Omental fat pad (tissue), 4 donors: ENCODE measurements around the gene ZNF362. TPM values are rescaled to one million over a fixed set of nuclear protein-coding genes. Genes with fewer than 3 reads are reported as not detected.

ENCODE experiments used
- ATAC-seq: fragments of 150-250 bp; one replicate; pipeline ENCODE4 v1.9.1; 2016; ENCODE audit warnings: mild to moderate bottlenecking, moderate library complexity; ENCODE audit not compliant: low FRiP score
- DNase-seq: peaks from one replicate; pipeline ENCODE4 v3.0.0-alpha.2; 2019; ENCODE audit warnings: low spot score
- CTCF ChIP-seq, 3 donors: fragments of 450-650 bp; IDR thresholded peaks; one replicate each; pipeline ENCODE4 v1.5.1; 2016 to 2017; ENCODE audit warnings: antibody characterized with exemption in 3 of 3, mild to moderate bottlenecking in 3 of 3, moderate library complexity in 2 of 3
- total RNA-seq, 4 donors: library from RNA; depleted of rRNA; stranded (reverse); fragments of >200 nt; gene quantifications; one replicate each; pipeline ENCODE4 v1.1.0, GENCODE V29; 2016

ZNF362 gene
- total RNA-seq, 4 donors from 2014 or later = 10.4 to 13.9 (median 11.2) TPM

- ATAC-seq (no peak), DNase-seq (no peak)
- TF ChIP-seq CTCF (IDR thresholded peaks at IDR 0.05) = no peak
These were observed 11.3 kb downstream of the ZNF362 start for GRCh38 chr1:33267468-33268205.

GRCh38 chr1:33268457-33268856, 12.2 kb downstream of the ZNF362 start:
- DNase-seq (no peak), ATAC-seq (no peak)
- TF ChIP-seq CTCF (IDR thresholded peaks at IDR 0.05) = no peak

- no peak for DNase-seq
- no peak for TF ChIP-seq CTCF (IDR thresholded peaks at IDR 0.05)
- ATAC-seq = no peak
These were observed 12.8 kb downstream of the ZNF362 start for GRCh38 chr1:33268927-33269610.

GRCh38 chr1:33269621-33270020, 13.3 kb downstream of the ZNF362 start:
- ATAC-seq = no peak
- DNase-seq = no peak
- no peak for TF ChIP-seq CTCF (IDR thresholded peaks at IDR 0.05)

- TF ChIP-seq CTCF (IDR thresholded peaks at IDR 0.05) = no peak
- no peak for DNase-seq
- no peak for ATAC-seq
These were observed 14.1 kb downstream of the ZNF362 start for GRCh38 chr1:33270379-33270778.

- DNase-seq = no peak
- no peak for TF ChIP-seq CTCF (IDR thresholded peaks at IDR 0.05)
These were observed 14.6 kb downstream of the ZNF362 start for GRCh38 chr1:33270808-33271465.

More at GRCh38 chr1:33270808-33271465, 14.6 kb downstream of the ZNF362 start:
- ATAC-seq = peak; percentile 15
